Peyer's patch (tissue), 4 donors: ENCODE results near the gene DCDC2B.

ENCODE experiments used
- CTCF ChIP-seq, 6 experiments: fragments of 450-650 bp in 4 of 6; fragments of 200-600 bp in 2 of 6; sonication (generic) in 1 of 6; IDR thresholded peaks; one replicate each; pipeline ENCODE4 v1.5.1; 2017 to 2019; ENCODE audit warnings: antibody characterized with exemption in 6 of 6, mild to moderate bottlenecking in 3 of 6, moderate library complexity in 1 of 6
- POLR2A ChIP-seq, 2 donors: fragments of 450-650 bp; IDR thresholded peaks; one replicate each; pipeline ENCODE4 v1.5.1; 2017; ENCODE audit warnings: antibody characterized with exemption in 2 of 2, mild to moderate bottlenecking in 2 of 2, moderate library complexity in 2 of 2

- TF ChIP-seq CTCF (IDR thresholded peaks at IDR 0.05) = no peak
- TF ChIP-seq POLR2A (IDR thresholded peaks at IDR 0.05) = no peak
Observed at GRCh38 chr1:32181065-32181464, 27.8 kb upstream of the DCDC2B start.
